GM12891 (cell line): ENCODE measurements around the gene HIP1R.

ENCODE experiments used
- POLR2A ChIP-seq: IDR thresholded peaks from 2 replicates; pipeline ENCODE4 v1.6.1; 2011; ENCODE audit warnings: low read depth, low read length, control low read depth
- POLR2AphosphoS5 ChIP-seq: IDR thresholded peaks from 2 replicates; pipeline ENCODE4 v1.6.1; 2011; ENCODE audit warnings: low read depth, low read length, control low read depth
- SPI1 ChIP-seq: IDR thresholded peaks from 2 replicates; pipeline ENCODE4 v1.6.1; 2011; ENCODE audit warnings: low read depth, low read length, control low read depth

- no peak for TF ChIP-seq POLR2AphosphoS5
- TF ChIP-seq SPI1: no peak
- TF ChIP-seq POLR2A: no peak
Observed at GRCh38 chr12:122861587-122861970, 26.3 kb downstream of the HIP1R start.
